Vagina (tissue), 2 donors: Measurements from ENCODE around the gene CDK14.

Experiments
- CTCF ChIP-seq, 3 experiments: fragments of 450-650 bp in 2 of 3; fragments of 200-600 bp in 1 of 3; sonication (generic) in 1 of 3; IDR thresholded peaks; one replicate each; pipeline ENCODE4 v1.5.1; 2017 to 2019; ENCODE audit warnings: antibody characterized with exemption in 3 of 3, mild to moderate bottlenecking in 2 of 3, moderate library complexity in 2 of 3
- POLR2AphosphoS5 ChIP-seq, 2 donors: sonication (generic); formaldehyde crosslinking; IDR thresholded peaks; one replicate each; pipeline ENCODE4 v1.9.0; 2017; ENCODE audit warnings: antibody characterized with exemption in 2 of 2, mild to moderate bottlenecking in 2 of 2, low read depth in 1 of 2; ENCODE audit not compliant: insufficient read depth in 1 of 2

DNA sequence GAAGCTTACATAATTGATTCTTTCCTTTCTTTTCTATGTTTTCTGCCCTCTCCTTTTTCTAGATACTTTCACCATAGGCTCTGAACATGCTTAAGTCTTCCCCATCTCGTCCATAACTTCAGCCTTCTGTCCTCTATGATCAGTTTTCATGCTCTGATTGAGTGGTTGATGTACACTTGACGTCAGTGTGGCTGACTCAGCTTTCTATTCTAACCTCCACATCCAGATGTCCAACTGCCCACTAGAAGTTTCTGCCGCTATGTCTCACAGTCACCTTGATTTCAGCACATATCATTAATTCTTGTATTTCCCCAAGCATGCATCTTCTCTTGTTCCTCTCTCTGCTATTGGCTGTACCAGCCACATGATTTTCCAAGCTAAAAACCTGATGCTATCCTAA is 15.0 kb downstream of the CDK14 start:
- TF ChIP-seq POLR2AphosphoS5 (IDR thresholded peaks at IDR 0.05; ENCODE audit: insufficient read depth in 1 of 2, low read depth in 1 of 2) = no peak
- TF ChIP-seq CTCF (IDR thresholded peaks at IDR 0.05) = no peak
